ENCODE results near the gene TMEM42.

GRCh38 chr3:44848634-44849033 is 13.1 kb upstream of the TMEM42 start:
- no peak for TF ChIP-seq MAX (IDR thresholded peaks at IDR 0.05)
- TF ChIP-seq HINFP (CRISPR knock-in tag; IDR thresholded peaks at IDR 0.05; ENCODE audit: low read depth) = no peak
- no peak for TF ChIP-seq ZNF512 (CRISPR knock-in tag; IDR thresholded peaks at IDR 0.05)
- TF ChIP-seq REPIN1 (CRISPR knock-in tag; IDR thresholded peaks at IDR 0.05; ENCODE audit: borderline replicate concordance, low read depth) = no peak
